AG04449 (cell line): ENCODE measurements around the gene EPHB2.

Experiments used
- CTCF ChIA-PET: fragments of 350-600 bp; formaldehyde crosslinking; extraction: SDS; loops from one replicate; lab custom pipeline; 2021; ENCODE audit warnings: antibody characterized with exemption; lab: Yijun Ruan, JAX
- POLR2A ChIA-PET: fragments of 400-600, 350-600 bp; formaldehyde crosslinking; extraction: SDS; loops from one replicate; lab custom pipeline; 2020; ENCODE audit warnings: antibody characterized with exemption, inconsistent platforms; lab: Yijun Ruan, JAX
- DNase-seq: peaks from one replicate; pipeline ENCODE4 v3.0.0-alpha.2; 2010; ENCODE audit warnings: low read depth, low spot score
- H3K4me3 ChIP-seq: 2 replicates; pipeline ENCODE4 v1.5.1; 2011; ENCODE audit warnings: low read depth, mild to moderate bottlenecking, control low read depth, low read length
- TF ChIP-seq, protein P1 (sequence below): IDR thresholded peaks from one replicate; pipeline ENCODE4 v1.5.1; 2011; ENCODE audit warnings: mild to moderate bottlenecking, moderate library complexity, low read length, control low read depth, inconsistent platforms; ENCODE audit not compliant: insufficient read depth; ENCODE audit errors: missing control alignments

EPHB2 gene

DNA sequence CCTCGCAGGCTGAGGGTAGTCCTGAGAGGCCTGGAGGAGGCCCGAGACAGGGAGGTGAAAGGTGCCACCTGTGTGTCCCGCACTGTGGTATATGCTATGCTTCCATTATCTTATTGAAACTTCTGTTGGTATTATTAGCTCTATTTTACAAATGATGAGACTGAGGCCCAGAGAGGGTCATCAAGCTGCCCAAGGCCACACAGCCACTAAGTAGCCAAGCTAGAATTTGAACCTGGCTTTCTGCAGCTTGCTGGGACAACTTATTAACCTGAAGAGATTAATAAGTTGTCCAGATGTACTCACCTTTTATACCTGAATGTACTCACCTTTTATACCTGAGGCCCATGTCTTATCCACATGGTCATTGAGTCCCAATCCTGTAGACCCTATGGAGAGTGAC lies 83.0 kb downstream of the EPHB2 start:
- ChIA-PET CTCF (no interaction called here), POLR2A (no interaction called here)
- H3K4me3 ChIP-seq, result no peak overlapping the region
- no peak for DNase-seq
- TF ChIP-seq, protein P1, sequence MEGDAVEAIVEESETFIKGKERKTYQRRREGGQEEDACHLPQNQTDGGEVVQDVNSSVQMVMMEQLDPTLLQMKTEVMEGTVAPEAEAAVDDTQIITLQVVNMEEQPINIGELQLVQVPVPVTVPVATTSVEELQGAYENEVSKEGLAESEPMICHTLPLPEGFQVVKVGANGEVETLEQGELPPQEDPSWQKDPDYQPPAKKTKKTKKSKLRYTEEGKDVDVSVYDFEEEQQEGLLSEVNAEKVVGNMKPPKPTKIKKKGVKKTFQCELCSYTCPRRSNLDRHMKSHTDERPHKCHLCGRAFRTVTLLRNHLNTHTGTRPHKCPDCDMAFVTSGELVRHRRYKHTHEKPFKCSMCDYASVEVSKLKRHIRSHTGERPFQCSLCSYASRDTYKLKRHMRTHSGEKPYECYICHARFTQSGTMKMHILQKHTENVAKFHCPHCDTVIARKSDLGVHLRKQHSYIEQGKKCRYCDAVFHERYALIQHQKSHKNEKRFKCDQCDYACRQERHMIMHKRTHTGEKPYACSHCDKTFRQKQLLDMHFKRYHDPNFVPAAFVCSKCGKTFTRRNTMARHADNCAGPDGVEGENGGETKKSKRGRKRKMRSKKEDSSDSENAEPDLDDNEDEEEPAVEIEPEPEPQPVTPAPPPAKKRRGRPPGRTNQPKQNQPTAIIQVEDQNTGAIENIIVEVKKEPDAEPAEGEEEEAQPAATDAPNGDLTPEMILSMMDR, result no peak

DNA sequence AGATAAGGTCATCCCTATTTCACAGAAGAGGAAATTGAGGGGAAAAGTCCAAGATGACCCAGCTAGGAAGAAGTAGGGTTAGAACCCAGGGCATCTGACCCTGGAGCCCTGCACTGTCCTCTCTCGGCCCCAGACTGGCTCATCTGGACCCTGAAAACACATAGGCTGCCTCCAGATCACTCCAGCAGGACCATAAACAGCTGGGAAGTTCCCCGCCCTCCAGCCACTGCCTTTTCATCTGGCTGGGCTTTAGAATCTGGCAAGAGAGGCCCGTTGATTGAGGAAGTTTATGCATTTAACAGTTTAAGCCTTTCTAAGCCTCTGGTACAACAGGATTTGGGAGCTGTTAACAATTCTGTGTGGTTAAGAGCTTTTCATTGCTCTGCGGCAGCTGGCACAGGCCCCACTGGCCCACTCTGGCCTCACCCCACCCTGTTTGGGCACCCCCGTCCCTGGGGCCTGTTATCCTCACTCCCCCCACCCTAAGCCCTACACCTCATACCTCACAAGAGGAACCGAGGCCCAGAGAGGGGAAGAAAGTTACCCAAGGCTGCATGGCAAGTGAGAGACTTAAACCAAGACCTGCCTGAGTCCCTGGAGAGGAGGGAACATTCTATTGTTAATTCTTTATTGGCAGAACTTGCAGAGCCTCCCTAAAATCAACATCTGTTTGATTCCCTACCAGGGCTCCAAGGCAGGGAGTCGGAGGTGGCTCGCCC lies 84.2 kb downstream of the EPHB2 start:
- ChIA-PET CTCF (no interaction called here), POLR2A (no interaction called here)
- no peak overlapping the region for H3K4me3 ChIP-seq
- DNase-seq, result no peak
- TF ChIP-seq, protein P1, result no peak

DNA sequence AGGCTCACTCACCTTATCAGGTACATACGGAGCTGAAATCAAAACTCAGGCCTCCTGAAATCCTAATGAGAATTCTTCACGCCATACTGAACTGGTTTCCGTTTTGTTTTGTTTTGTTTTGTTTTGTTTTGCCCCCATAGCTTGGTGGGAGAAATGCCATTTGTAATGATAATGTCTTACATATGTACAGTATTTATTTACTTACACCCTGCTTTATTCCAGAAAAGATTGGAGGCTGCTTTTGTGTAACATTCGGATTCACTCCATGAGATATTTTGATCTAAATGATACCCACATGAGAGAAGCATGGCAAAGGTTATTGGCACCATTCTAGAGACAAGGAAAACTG lies 84.7 kb downstream of the EPHB2 start:
- TF ChIP-seq, protein P1, result no peak
- no peak for DNase-seq
- ChIA-PET CTCF (no interaction called here), POLR2A (interaction anchor here (1.0 kb wide), 1 partner anchor 13 kb away, joined by 3 read pairs; no protein-coding TSS in a partner anchor)
- H3K4me3 ChIP-seq, result no peak overlapping the region

DNA sequence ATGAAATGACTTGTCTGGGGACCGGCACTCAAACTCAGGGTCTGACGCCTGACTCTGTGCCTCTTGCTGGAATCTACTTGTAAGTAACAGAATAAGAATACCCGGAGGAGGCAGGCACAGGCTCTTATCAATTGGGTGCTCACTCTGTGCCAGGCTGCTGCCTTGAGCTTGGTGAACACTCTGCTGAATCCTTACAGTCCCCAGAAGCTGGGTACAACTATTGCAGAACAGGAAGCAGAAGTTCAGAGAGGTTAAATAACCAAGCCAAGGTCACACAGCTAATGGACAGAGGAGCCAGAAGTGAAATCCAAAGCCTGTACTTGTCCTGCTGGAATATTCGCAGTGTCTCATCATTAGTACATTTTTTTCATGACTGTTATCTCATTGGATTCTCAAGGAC lies 86.0 kb downstream of the EPHB2 start:
- no peak for DNase-seq
- H3K4me3 ChIP-seq, result no peak overlapping the region
- ChIA-PET POLR2A (no interaction called here), CTCF (interaction anchor here (0.6 to 2.1 kb wide), 2 partner anchors 12 to 65 kb away, joined by 3 to 4 read pairs; no protein-coding TSS in a partner anchor)
- TF ChIP-seq, protein P1, result no peak

DNA sequence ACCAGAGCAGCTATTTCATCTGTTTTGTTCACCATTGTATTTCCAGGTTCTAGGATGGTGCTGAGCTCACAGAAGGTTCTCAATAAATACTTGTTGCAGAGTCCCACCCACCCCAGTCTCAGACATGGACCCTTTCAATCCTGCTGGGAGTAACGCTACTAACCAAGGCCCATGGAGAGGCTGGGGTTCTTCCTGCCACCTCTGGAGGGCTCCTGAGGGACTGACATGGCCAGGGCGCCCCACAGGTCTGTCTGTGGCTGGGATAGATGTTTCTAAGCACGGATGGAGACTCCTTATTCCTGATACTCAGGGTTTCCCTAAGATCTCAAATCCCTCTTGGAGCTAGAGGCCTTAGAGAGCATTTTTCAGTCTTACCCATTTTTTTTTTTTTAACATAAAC lies 87.4 kb downstream of the EPHB2 start:
- POLR2A ChIA-PET, result no interaction called here
- DNase-seq, result no peak
- CTCF ChIA-PET, result interaction anchor here (1.0 to 2.1 kb wide), 2 partner anchors 11 to 64 kb away, joined by 3 to 4 read pairs; no protein-coding TSS in a partner anchor
- TF ChIP-seq, protein P1, result no peak
- no peak overlapping the region for H3K4me3 ChIP-seq

DNA sequence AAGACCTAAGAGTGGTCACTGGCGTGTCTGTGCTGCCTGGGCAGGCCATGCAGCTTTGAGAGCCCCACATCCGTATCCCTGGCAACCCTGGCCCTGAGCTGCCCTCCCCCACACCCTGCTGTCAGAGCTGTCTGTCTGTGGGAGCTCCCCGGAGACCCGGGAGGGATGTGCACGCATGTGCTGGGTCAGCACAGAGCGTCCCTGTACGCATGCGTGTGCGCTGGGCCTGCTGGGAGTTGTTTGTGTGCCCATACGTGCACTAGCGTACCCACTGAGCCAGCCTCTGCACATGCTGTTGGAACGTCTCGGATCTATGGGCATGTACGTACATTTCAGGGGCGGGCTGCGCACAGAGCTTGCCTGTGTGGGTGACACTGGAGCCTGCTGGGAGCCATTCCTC lies 89.3 kb downstream of the EPHB2 start:
- TF ChIP-seq, protein P1, result no peak
- ChIA-PET CTCF (no interaction called here), POLR2A (no interaction called here)
- H3K4me3 ChIP-seq, result no peak overlapping the region
- no peak for DNase-seq
